GM23338 (cell line): ENCODE measurements around the gene RAB11FIP3. TPM values are rescaled to one million over a fixed set of nuclear protein-coding genes. Genes with fewer than 3 reads are reported as not detected.
A peak's percentile ranks its signal among the peaks of the same experiment; 100 is the strongest.

Experiments used
- ATAC-seq: fragments of 200-7000 bp; cut with Tn5 transposase; 3 replicates; pipeline ENCODE4 v1.9.1; 2020
- DNase-seq: peaks from one replicate; pipeline ENCODE4 v3.0.0-alpha.2; 2015; ENCODE audit warnings: low spot score
- H2AFZ ChIP-seq: fragments of 200-600 bp; sonication (generic); 2 replicates; pipeline ENCODE4 v1.8.0; 2016; ENCODE audit warnings: antibody characterized with exemption, mild to moderate bottlenecking, moderate library complexity
- H3F3A ChIP-seq: fragments of 200-600 bp; sonication (generic); replicated peaks from 2 replicates; pipeline ENCODE4 v1.8.0; 2017; ENCODE audit warnings: antibody characterized with exemption, mixed run types, low read depth
- H3K27ac ChIP-seq: fragments of 200-600 bp; sonication (generic); 2 replicates; pipeline ENCODE4 v1.6.1; 2016; ENCODE audit warnings: low read depth
- H3K27me3 ChIP-seq: fragments of 200-600 bp; sonication (generic); 2 replicates; pipeline ENCODE4 v1.8.0; 2016; ENCODE audit warnings: mild to moderate bottlenecking, mixed run types, moderate library complexity; ENCODE audit not compliant: insufficient read depth
- H3K36me3 ChIP-seq: fragments of 200-600 bp; sonication (generic); 2 replicates; pipeline ENCODE4 v1.8.0; 2016; ENCODE audit warnings: mild to moderate bottlenecking; ENCODE audit not compliant: insufficient read depth
- H3K4me1 ChIP-seq: fragments of 200-600 bp; sonication (generic); 2 replicates; pipeline ENCODE4 v1.8.0; 2016; ENCODE audit warnings: mild to moderate bottlenecking, moderate library complexity; ENCODE audit not compliant: insufficient read depth
- H3K4me2 ChIP-seq: fragments of 200-600 bp; sonication (generic); 2 replicates; pipeline ENCODE4 v1.7.1; 2017; ENCODE audit warnings: mixed run types
- H3K4me3 ChIP-seq: fragments of 200-600 bp; sonication (generic); 2 replicates; pipeline ENCODE4 v1.6.1; 2016; ENCODE audit warnings: mixed run types
- H3K79me2 ChIP-seq: fragments of 200-600 bp; sonication (generic); replicated peaks from 2 replicates; pipeline ENCODE4 v1.8.0; 2017; ENCODE audit warnings: mild to moderate bottlenecking; ENCODE audit not compliant: insufficient read depth
- H3K9me2 ChIP-seq: fragments of 200-600 bp; sonication (generic); 2 replicates; pipeline ENCODE4 v1.8.0; 2017; ENCODE audit not compliant: insufficient read depth
- H4K20me1 ChIP-seq: fragments of 200-600 bp; sonication (generic); replicated peaks from 2 replicates; pipeline ENCODE4 v1.8.0; 2017; ENCODE audit warnings: mild to moderate bottlenecking; ENCODE audit not compliant: insufficient read depth
- H3K27ac Mint-ChIP-seq: 2 replicates; pipeline ENCODE4 v1.8.0; 2020; ENCODE audit warnings: inconsistent platforms, mild to moderate bottlenecking, moderate library complexity, mixed read lengths
- H3K27me3 Mint-ChIP-seq: 3 replicates; pipeline ENCODE4 v1.8.0; 2022; ENCODE audit warnings: low read depth, mild to moderate bottlenecking, moderate library complexity, mixed read lengths, inconsistent platforms; ENCODE audit not compliant: insufficient read depth, poor library complexity
- H3K36me3 Mint-ChIP-seq: 3 replicates; pipeline ENCODE4 v1.8.0; 2021; ENCODE audit warnings: low read depth, mild to moderate bottlenecking, inconsistent platforms, moderate library complexity, mixed read lengths
- H3K4me1 Mint-ChIP-seq: 3 replicates; pipeline ENCODE4 v1.8.0; 2020; ENCODE audit warnings: mild to moderate bottlenecking, inconsistent platforms, mixed read lengths
- H3K4me3 Mint-ChIP-seq: 3 replicates; pipeline ENCODE4 v1.8.0; 2021; ENCODE audit warnings: moderate library complexity, mild to moderate bottlenecking, inconsistent platforms, mixed read lengths
- H3K9me3 Mint-ChIP-seq: 3 replicates; pipeline ENCODE4 v1.8.0; 2020; ENCODE audit warnings: moderate library complexity, mild to moderate bottlenecking, inconsistent platforms, mixed read lengths
- CREB1 ChIP-seq: fragments of 250-450 bp; sonication (Bioruptor Pico); IDR thresholded peaks from 2 replicates; pipeline ENCODE4 v1.5.0; 2020; ENCODE audit warnings: low read depth, mild to moderate bottlenecking, moderate library complexity
- EZH2 ChIP-seq: fragments of 200-600 bp; sonication (generic); IDR thresholded peaks from one replicate; pipeline ENCODE4 v1.8.0; 2017; ENCODE audit warnings: antibody characterized with exemption, mild to moderate bottlenecking, low read depth; ENCODE audit not compliant: unreplicated experiment
- JUNB ChIP-seq: IDR thresholded peaks from one replicate; pipeline ENCODE4 v1.6.1; 2016; ENCODE audit warnings: antibody characterized with exemption; ENCODE audit not compliant: unreplicated experiment
- NANOG ChIP-seq: IDR thresholded peaks from 2 replicates; pipeline ENCODE4 v1.6.1; 2016; ENCODE audit warnings: antibody characterized with exemption, borderline replicate concordance
- POLR2AphosphoS5 ChIP-seq: IDR thresholded peaks from 2 replicates; pipeline ENCODE4 v1.6.1; 2016; ENCODE audit warnings: antibody characterized with exemption, low read depth
- REST ChIP-seq: IDR thresholded peaks from one replicate; pipeline ENCODE4 v1.6.1; 2018; ENCODE audit warnings: antibody characterized with exemption; ENCODE audit not compliant: unreplicated experiment
- STAT1 ChIP-seq: IDR thresholded peaks from one replicate; pipeline ENCODE4 v1.6.1; 2016; ENCODE audit warnings: antibody characterized with exemption; ENCODE audit not compliant: unreplicated experiment
- ZNF114 ChIP-seq: fragments of 250-450 bp; sonication (Bioruptor Pico); IDR thresholded peaks from 2 replicates; pipeline ENCODE4 v1.5.0; 2020; ENCODE audit warnings: mild to moderate bottlenecking, moderate library complexity
- ZNF331 ChIP-seq: fragments of 250-450 bp; sonication (Bioruptor Pico); IDR thresholded peaks from 2 replicates; pipeline ENCODE4 v1.5.0; 2020; ENCODE audit warnings: low read depth, mild to moderate bottlenecking, moderate library complexity
- polyA plus RNA-seq: library from polyadenylated mRNA; unstranded; fragments of >200 nt; fragmentation: Nextera tagmentation; extraction: Ambion mirVana; gene quantifications from 2 replicates; pipeline ENCODE4 v1.2.1, GENCODE V29; 2016
- total RNA-seq: library from RNA; depleted of rRNA; stranded (reverse); fragments of >200 nt; shearing (Covaris generic); gene quantifications from 2 replicates; pipeline ENCODE4 v1.2.3, GENCODE V29; 2014

Gene RAB11FIP3
- total and polyA plus RNA-seq, 2 experiments from 2014 or later = 3.2 to 29.2 TPM

- TF ChIP-seq REST (no peak), CREB1 (CRISPR knock-in tag) (no peak), POLR2AphosphoS5 (no peak)
Measured at GRCh38 chr16:473046-474043, 47.9 kb downstream of the RAB11FIP3 start (continued).

- H3K27ac Mint-ChIP-seq = peak overlapping the region; percentile 43
- Histone ChIP-seq H3K79me2 (no peaks in the 10 kb centered on the region), H3K27ac (peak overlapping the region; percentile 55; the same call in 1 of the 2 replicates), H3K36me3 (no peaks in the 10 kb centered on the region), H4K20me1 (no peaks in the 10 kb centered on the region; the same call in 1 of the 2 replicates), H3K4me1 (peaks cover 10% of the 10 kb centered on the region), H3K27me3 (no peaks in the 10 kb centered on the region), H3K4me2 (no peak overlapping the region), H2AFZ (no peak overlapping the region), H3F3A (0 out of 2 replicates have a peak, but pooled peaks cover 4% of the 10 kb centered on the region), H3K9me2 (no peaks in the 10 kb centered on the region), H3K4me3 (no peak overlapping the region)
- H3K36me3 Mint-ChIP-seq = peaks cover 3% of the 10 kb centered on the region; the same call in 1 of the 3 replicates
- H3K4me3 Mint-ChIP-seq = no peak overlapping the region; the same call in 2 of the 3 replicates
- no peaks in the 10 kb centered on the region for H3K9me3 Mint-ChIP-seq
- no peak for TF ChIP-seq REST
- no peak for TF ChIP-seq JUNB
- TF ChIP-seq NANOG = no peak
- no peak for TF ChIP-seq ZNF331 (CRISPR knock-in tag)
- no peak for TF ChIP-seq ZNF114 (CRISPR knock-in tag)
- no peak for TF ChIP-seq POLR2AphosphoS5
- no peak for TF ChIP-seq CREB1 (CRISPR knock-in tag)
- no peak for TF ChIP-seq EZH2
- TF ChIP-seq STAT1 = no peak
- ATAC-seq = no peak
- peaks cover 22% of the 10 kb centered on the region for H3K27me3 Mint-ChIP-seq
- DNase-seq = no peak
- peaks cover 41% of the 10 kb centered on the region for H3K4me1 Mint-ChIP-seq
Measured at GRCh38 chr16:474420-475122, 49.1 kb downstream of the RAB11FIP3 start.
